ENCODE results near the gene SH2B3. TPM values are rescaled to one million over a fixed set of nuclear protein-coding genes. Genes with fewer than 3 reads are reported as not detected.

The SH2B3 gene
- total and polyA plus RNA-seq, 9 of the 15 experiments (the other 6 are each of a cell fraction or from before 2014, with no cell fraction given): 10.8 to 75.3 (median 37.4) TPM

DNA sequence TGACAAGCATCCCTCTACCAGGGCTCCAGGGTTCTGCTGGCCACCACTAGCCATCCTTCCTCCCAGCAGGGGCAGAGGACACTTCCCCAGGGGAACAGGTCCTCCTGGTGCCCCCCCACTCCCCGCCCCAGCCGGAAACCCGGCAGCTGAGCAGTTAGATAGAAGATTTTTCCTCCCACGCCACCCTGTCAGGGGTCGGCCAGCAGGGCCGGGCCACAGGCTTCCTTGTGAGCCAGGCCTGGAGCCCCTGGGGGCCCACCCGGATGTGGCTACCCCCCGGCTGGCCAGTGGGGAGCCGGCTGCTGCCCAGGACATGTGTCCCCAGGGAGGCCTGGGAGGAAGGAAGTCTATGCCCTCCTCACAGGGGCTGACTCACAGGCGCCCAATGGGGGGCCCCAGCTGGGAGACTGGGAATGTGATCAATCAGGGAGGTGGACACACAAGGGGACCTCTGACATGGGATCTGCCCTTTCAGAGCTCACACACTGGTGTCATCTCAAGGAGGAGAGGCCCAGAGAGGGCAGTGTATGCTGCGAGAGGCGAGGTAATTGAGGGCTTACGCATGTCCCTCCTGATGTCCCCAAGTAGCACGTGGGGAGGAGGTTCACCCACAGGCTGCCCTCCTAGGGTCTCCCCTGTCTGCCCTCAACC is 4.2 kb downstream of the SH2B3 start (continued):
- no peak for TF ChIP-seq ADNP (tag; IDR thresholded peaks at IDR 0.05)
- no peak for TF ChIP-seq YY1 (IDR thresholded peaks at IDR 0.05; ENCODE audit: borderline replicate concordance in 1 of 3, control insufficient read depth in 1 of 3, extremely low read depth in 1 of 3, insufficient read depth in 3 of 3, insufficient read length in 1 of 3, insufficient replicate concordance in 2 of 3, low read depth in 1 of 3, low read length in 2 of 3)
- TF ChIP-seq SAFB (IDR thresholded peaks at IDR 0.05; ENCODE audit: borderline replicate concordance, low read depth, low read length): no peak
- TF ChIP-seq ZNF274 (IDR thresholded peaks at IDR 0.05; ENCODE audit: borderline replicate concordance, low read depth, low read length): no peak
- no peak for TF ChIP-seq GTF2E2 (tag; IDR thresholded peaks at IDR 0.05)
- TF ChIP-seq, protein P1, sequence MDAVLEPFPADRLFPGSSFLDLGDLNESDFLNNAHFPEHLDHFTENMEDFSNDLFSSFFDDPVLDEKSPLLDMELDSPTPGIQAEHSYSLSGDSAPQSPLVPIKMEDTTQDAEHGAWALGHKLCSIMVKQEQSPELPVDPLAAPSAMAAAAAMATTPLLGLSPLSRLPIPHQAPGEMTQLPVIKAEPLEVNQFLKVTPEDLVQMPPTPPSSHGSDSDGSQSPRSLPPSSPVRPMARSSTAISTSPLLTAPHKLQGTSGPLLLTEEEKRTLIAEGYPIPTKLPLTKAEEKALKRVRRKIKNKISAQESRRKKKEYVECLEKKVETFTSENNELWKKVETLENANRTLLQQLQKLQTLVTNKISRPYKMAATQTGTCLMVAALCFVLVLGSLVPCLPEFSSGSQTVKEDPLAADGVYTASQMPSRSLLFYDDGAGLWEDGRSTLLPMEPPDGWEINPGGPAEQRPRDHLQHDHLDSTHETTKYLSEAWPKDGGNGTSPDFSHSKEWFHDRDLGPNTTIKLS (IDR thresholded peaks at IDR 0.05; ENCODE audit: borderline replicate concordance, low read depth): no peak
- no peak for TF ChIP-seq ZNF778 (CRISPR knock-in tag; IDR thresholded peaks at IDR 0.05)
- no peak for TF ChIP-seq ELF2 (CRISPR knock-in tag; IDR thresholded peaks at IDR 0.05)
- no peak for TF ChIP-seq ZNF668 (CRISPR knock-in tag; IDR thresholded peaks at IDR 0.05)
- no peak for TF ChIP-seq KDM2B (CRISPR knock-in tag; IDR thresholded peaks at IDR 0.05)
- TF ChIP-seq POLR3A (IDR thresholded peaks at IDR 0.05; ENCODE audit: borderline replicate concordance, extremely low read depth, insufficient read depth, insufficient read length): no peak
- TF ChIP-seq NBN (IDR thresholded peaks at IDR 0.05; ENCODE audit: low read depth): no peak
- TF ChIP-seq, protein P2, sequence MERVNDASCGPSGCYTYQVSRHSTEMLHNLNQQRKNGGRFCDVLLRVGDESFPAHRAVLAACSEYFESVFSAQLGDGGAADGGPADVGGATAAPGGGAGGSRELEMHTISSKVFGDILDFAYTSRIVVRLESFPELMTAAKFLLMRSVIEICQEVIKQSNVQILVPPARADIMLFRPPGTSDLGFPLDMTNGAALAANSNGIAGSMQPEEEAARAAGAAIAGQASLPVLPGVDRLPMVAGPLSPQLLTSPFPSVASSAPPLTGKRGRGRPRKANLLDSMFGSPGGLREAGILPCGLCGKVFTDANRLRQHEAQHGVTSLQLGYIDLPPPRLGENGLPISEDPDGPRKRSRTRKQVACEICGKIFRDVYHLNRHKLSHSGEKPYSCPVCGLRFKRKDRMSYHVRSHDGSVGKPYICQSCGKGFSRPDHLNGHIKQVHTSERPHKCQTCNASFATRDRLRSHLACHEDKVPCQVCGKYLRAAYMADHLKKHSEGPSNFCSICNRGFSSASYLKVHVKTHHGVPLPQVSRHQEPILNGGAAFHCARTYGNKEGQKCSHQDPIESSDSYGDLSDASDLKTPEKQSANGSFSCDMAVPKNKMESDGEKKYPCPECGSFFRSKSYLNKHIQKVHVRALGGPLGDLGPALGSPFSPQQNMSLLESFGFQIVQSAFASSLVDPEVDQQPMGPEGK (CRISPR knock-in tag; IDR thresholded peaks at IDR 0.05; ENCODE audit: borderline replicate concordance): no peak
- TF ChIP-seq PHF8 (IDR thresholded peaks at IDR 0.05; ENCODE audit: borderline replicate concordance, low read length): no peak; the same call in 1 of the 2 replicates
- TF ChIP-seq, protein P3, sequence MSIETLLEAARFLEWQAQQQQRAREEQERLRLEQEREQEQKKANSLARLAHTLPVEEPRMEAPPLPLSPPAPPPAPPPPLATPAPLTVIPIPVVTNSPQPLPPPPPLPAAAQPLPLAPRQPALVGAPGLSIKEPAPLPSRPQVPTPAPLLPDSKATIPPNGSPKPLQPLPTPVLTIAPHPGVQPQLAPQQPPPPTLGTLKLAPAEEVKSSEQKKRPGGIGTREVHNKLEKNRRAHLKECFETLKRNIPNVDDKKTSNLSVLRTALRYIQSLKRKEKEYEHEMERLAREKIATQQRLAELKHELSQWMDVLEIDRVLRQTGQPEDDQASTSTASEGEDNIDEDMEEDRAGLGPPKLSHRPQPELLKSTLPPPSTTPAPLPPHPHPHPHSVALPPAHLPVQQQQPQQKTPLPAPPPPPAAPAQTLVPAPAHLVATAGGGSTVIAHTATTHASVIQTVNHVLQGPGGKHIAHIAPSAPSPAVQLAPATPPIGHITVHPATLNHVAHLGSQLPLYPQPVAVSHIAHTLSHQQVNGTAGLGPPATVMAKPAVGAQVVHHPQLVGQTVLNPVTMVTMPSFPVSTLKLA (conservative IDR thresholded peaks at IDR 0.05): peak; percentile 64 to 84
- TF ChIP-seq, protein P4, sequence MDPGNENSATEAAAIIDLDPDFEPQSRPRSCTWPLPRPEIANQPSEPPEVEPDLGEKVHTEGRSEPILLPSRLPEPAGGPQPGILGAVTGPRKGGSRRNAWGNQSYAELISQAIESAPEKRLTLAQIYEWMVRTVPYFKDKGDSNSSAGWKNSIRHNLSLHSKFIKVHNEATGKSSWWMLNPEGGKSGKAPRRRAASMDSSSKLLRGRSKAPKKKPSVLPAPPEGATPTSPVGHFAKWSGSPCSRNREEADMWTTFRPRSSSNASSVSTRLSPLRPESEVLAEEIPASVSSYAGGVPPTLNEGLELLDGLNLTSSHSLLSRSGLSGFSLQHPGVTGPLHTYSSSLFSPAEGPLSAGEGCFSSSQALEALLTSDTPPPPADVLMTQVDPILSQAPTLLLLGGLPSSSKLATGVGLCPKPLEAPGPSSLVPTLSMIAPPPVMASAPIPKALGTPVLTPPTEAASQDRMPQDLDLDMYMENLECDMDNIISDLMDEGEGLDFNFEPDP (CRISPR knock-in tag; IDR thresholded peaks at IDR 0.05): no peak
